C4-2B (cell line): ENCODE results near the gene GYS1.

Experiments used
- ZFX ChIP-seq: fragments of 450-650 bp; IDR thresholded peaks from 2 replicates; pipeline ENCODE4 v1.6.1; 2017
- TF ChIP-seq, protein P1 (sequence below): fragments of 450-650 bp; conservative IDR thresholded peaks from 2 replicates; pipeline ENCODE4 v1.5.1; 2017; ENCODE audit warnings: mild to moderate bottlenecking

DNA sequence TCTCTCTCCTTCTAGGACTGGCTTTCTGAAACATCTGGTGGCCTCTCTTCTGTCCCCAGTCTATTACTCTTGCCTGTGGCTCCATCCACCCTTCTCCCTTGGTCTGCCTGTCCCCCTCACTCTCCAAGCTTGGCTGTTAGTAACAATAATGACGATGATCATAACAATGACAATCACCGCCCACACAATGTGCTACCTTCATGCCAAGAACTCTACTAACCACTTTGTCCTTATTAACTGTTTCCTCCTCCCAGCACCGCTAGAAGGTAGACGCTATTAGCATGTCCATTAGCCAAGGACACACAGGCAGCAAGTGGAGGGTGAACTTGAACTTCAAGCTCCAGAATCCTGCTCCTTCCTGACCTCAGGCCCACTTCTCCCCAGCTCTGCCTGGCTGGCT, 2.7 kb downstream of the GYS1 start:
- TF ChIP-seq, protein P1, sequence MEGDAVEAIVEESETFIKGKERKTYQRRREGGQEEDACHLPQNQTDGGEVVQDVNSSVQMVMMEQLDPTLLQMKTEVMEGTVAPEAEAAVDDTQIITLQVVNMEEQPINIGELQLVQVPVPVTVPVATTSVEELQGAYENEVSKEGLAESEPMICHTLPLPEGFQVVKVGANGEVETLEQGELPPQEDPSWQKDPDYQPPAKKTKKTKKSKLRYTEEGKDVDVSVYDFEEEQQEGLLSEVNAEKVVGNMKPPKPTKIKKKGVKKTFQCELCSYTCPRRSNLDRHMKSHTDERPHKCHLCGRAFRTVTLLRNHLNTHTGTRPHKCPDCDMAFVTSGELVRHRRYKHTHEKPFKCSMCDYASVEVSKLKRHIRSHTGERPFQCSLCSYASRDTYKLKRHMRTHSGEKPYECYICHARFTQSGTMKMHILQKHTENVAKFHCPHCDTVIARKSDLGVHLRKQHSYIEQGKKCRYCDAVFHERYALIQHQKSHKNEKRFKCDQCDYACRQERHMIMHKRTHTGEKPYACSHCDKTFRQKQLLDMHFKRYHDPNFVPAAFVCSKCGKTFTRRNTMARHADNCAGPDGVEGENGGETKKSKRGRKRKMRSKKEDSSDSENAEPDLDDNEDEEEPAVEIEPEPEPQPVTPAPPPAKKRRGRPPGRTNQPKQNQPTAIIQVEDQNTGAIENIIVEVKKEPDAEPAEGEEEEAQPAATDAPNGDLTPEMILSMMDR: no peak
- TF ChIP-seq ZFX: no peak
